ENCODE data around the gene SDSL.

Gene SDSL

GRCh38 chr12:113396828-113397496 lies 25.2 kb upstream of the SDSL start:
- DNase-seq, result no peak

- peak; percentile 63 for DNase-seq
Observed at GRCh38 chr12:113397497-113398197, 24.5 kb upstream of the SDSL start.

- no peak for DNase-seq
Observed at GRCh38 chr12:113398346-113399290, 23.6 kb upstream of the SDSL start.

GRCh38 chr12:113399490-113399889 lies 22.7 kb upstream of the SDSL start:
- no peak for DNase-seq

DNA sequence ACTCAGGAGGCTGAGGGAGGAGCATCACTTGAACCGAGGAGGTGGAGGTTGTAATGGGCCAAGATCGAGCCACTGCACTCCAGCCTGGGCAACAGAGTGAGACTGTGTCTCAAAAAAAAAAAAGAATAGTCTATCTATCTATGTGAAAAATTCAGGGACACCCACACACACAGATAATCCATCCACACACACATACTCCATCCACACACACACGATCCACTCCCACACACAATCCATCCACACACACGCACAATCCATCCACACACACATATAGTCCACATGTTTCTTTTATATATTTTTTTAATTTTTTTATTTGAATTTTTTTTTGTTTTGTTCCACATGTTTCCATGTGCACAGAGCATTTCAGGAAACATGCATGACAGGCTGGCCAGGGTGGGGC lies 21.8 kb upstream of the SDSL start:
- no peak for DNase-seq

DNA sequence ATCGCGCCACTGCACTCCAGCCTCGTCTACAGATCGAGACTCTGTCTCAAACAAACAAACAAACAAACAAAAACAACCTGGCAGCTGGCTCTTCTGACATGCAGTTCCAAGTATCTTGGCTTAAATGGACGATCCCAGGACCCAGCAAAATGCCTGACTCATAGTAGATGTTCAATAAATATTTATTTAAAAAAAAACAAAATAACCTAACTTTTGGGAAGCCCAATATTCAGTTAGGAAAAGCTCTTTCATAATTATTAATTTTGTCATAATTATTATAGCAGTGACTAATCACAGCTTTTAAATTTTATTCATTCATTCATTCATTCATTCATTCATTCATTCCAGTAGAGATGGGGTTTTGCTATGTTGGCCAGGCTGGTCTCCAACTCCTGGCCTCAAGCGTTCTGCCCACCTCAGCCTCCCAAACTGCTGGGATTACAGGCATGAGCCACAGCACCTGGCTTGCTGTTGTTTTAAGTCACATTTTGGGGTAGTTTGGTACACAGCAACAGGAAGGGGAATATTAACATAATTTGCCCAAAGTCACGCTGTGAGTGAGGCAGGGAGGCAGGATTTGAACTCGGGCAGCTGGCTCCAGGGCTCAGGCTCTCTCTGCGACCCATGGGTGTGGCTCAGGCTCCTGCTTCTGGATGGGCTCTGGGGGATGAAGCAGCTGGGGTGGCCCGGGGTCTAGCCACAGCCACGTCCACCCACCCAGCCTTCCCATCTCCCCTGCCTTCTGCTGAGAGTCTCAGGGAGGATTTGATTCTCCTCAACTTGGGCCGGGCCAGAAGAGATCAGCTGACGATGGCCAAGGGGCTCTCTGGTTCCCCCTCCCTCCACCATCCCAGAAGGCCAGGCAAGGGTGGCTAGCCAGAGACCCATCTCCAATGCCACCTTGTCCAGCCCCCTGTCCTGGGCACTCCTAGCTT lies 20.8 kb upstream of the SDSL start:
- no peak for DNase-seq

DNA sequence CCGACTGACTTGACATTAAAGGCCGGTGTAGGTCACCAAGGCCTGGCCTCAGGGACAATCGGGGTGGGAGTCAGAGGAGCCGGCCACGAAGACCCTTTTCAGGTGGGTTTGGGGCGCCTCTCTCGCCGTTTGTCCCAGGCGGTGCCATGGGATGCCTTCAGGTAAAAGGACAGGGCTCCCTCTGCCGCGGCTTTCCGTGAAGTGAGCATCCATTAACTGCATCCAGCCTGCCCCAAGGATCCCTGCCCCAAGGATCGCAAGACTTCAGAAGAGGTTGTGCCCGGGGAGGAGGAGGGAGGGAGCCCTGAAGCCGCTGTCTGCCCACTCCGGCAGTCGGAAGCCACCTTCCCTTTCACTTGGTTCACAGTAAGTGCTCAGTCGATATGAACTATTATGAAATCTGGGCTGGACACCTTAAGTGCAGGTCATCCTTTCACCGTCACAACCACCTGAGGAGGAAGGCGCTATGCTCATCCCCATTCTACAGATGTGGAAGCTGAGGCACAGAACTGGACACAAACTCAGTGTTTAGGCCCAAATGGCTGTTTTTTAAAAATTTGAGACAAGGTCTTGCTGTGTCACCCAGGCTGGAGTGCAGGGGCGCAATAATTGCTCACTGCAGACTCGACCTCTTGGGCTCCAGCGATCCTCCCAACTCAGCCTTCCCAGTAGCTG lies 19.5 kb upstream of the SDSL start:
- DNase-seq, result no peak

GRCh38 chr12:113403435-113404415 lies 18.5 kb upstream of the SDSL start, which contains the start of gene SDS:
Gene SDS (minus strand): TSS chr12:113403887. CDS start chr12:113399708, 4,179 bp downstream.
- DNase-seq, result no peak

DNA sequence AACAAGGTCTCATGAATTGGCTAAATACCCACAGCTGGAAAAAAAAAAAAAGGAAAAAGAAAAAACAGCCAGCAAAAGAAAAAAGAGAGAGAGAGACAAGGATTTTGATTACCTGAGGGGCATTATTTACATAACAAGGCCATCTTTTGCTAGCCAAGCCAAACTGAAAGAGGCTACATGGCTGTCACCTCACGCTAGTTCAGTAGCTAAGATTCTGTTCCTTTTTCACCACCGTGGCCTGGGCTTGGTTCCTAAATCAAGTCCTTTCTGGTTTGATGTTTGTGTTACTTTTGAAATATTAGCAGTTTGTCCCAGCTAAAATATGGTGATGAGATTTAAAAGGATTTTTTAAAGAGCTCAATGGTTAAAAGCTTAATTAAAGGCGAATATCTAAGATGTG lies 16.5 kb upstream of the SDSL start:
- DNase-seq, result no peak

DNA sequence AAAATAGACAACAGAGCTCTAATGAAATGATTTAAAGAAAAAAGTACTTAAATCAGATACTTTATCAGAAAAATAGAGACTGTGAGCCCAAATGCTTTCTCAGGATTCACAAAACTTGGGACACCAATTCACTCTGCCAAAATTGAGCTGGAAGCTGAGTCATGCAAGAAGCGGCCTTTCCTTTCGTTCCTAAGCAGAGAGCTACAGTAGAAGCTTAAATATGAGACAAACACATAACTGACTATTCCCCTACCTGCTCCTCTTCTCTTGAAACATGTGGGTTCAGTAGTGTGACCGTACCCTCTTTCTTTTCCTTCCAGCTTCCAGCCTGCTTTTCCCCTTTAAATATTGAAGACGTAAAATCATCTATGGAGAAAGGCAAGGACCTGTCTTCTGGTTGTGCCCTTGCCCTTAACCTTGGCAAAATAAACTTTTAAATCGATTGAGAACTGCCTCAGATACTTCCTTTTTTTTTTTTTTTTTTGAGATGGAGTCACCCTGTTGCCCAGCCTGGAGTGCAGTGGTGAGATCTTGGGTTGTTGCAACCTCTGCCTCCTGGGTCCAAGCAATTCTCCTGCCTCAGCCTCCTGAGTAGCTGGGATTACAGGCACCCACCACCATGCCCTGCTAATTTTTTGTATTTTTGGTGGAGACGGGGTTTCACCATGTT lies 14.1 kb upstream of the SDSL start:
- DNase-seq, result no peak

GRCh38 chr12:113408756-113409298 lies 13.4 kb upstream of the SDSL start:
- no peak for DNase-seq

DNA sequence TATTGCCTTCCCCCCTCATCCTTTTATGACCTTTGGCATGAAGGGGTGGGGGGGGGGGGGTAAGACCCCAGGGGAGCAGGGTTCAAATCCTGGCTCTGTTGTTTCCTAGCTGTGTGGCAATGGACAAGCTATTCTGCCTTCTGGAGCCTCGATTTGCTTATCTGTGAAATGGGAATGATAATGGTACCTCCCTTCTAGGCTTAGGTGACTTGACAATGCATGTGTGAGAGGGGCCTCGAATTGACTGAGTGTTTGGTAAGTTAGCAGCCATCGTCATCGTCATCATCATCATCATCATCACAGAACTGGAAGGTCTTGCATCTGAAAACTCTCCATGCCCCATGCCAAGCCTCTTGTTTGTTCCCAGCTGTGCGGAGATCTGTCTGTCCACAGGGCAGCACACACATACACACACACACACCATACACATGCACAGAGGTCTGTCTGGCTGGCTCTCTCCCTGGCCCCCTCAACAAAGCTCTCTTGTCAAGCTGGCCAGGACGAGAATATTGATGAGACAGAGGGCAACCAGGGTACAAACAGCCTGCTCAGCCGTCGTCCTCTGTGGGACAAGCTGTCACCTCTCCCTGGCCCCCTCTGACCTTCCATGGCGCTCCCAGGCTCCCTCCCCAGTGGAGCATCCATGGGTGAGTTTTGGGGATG lies 12.6 kb upstream of the SDSL start:
- DNase-seq, result no peak

GRCh38 chr12:113413488-113413939 lies 8.7 kb upstream of the SDSL start:
- DNase-seq, result peak; percentile 41

DNA sequence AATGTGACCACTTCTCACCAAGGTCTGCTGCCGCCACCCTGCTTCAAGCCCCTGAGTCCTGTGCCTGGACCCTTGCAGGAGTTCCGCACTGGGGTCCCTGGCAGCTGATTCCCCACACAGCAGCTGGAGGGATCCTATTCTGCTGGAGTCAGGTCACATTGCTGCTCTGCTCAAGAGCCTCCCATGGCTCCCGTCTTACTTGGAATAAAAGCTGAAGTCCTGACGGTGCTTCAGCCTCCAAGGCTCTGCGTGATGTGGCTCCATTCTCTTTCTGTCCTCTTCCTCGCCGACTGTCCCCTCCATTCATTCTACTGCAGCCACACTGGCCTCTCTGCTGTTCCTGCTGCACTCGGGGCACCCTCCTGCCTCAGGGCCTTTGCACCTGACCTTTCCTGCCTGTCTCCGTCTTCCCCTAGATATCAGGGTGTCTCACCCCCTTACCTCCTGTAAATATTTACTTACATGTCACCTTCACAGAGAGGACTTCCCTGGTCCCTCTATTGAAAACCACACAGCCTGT lies 7.6 kb upstream of the SDSL start:
- no peak for DNase-seq

DNA sequence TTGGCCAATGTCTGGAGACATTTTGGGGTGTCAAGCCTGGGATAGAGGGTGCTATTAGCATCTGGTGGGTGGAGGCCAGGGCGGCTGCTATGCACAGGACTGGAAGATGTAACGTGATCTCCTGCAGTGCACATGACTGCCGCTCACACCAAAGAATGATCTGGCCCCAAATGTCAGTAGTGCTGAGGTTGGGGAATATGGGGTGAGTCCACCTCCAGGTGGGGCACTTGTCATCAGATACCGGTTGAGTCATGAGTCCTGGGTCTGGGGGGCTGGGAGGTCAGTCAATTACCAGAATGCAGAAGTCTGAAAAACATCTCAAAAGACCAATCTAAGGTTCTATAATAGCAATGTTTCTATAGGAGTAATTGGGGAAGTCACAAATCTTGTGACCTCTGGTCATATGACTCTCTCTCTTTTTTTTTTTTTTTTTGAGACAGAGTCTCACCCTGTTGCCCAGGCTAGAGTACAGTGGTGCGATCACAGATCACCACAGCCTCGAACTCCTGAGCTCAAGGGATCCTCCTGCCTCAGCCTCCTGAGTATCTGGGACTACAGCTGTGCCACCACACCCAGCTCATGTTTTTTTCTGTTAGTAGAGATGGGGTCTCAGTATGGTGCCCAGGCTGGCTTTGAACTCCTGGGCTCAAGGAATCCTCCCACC lies 6.0 kb upstream of the SDSL start:
- peak; percentile 60 for DNase-seq

GRCh38 chr12:113418213-113418879 lies 3.8 kb upstream of the SDSL start:
- no peak for DNase-seq

DNA sequence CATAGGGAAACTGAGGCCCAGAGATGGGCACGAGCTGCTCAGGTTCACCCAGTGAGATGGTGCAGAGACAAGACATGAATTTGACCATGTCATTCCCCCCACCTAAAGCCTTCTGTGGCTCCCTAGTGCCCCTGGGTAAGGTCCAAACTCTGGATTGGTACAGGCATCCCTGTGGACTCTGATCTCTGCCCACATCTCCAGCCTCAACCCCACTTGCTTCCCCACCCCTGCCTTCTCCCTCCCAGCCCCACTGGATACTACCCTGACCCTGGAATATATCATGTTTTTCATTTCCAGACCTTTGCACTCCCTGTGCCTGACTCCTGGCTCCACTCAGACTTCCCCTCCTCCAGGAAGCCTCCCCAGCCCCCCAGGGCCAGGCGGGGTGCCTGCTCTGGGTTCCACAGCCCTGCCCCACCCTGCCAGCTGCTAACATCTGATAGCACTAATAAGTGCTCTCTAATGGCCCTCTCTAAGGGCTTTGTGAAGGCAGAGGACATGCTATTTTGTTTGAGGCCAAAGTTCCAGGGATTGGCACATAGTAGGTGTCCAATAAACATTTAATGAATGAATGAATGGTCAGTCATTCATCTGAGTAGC lies 1.1 kb upstream of the SDSL start:
- DNase-seq, result no peak

Measured in NCI-H2171 treated with DMSO at 0.1 percent for 48 hours (cell line).